Astrocyte (in vitro differentiated cells and primary cell): ENCODE measurements around the gene MYL7. TPM values are rescaled to one million over a fixed set of nuclear protein-coding genes. Genes with fewer than 3 reads are reported as not detected.

Experiments used
- DNase-seq: peaks from one replicate; pipeline ENCODE4 v3.0.0-alpha.2; 2010; ENCODE audit warnings: low read depth
- FAIRE-seq: peaks from 2 replicates; lab custom pipeline; 2011; peaks lifted over from hg19 to GRCh38; lab: Jason Lieb, UNC
- H2AFZ ChIP-seq: 2 replicates; pipeline ENCODE4 v1.6.0; 2012; ENCODE audit warnings: low read depth, low read length, inconsistent platforms
- H3K27ac ChIP-seq: 2 replicates; pipeline ENCODE4 v1.5.1; 2011; ENCODE audit warnings: low read depth, low read length, inconsistent platforms
- H3K27me3 ChIP-seq: 2 replicates; pipeline ENCODE4 v1.6.0; 2011; ENCODE audit warnings: low read length, inconsistent platforms; ENCODE audit not compliant: insufficient read depth
- H3K36me3 ChIP-seq: 2 replicates; pipeline ENCODE4 v1.5.1; 2011; ENCODE audit warnings: low read length, inconsistent platforms; ENCODE audit not compliant: insufficient read depth
- H3K4me1 ChIP-seq: 2 replicates; pipeline ENCODE4 v1.5.1; 2011; ENCODE audit warnings: low read length, inconsistent platforms; ENCODE audit not compliant: insufficient read depth
- H3K4me2 ChIP-seq: 2 replicates; pipeline ENCODE4 v1.6.0; 2012; ENCODE audit warnings: low read length, inconsistent platforms
- H3K4me3 ChIP-seq: 2 replicates; pipeline ENCODE4 v1.5.1; 2011; ENCODE audit warnings: low read depth, mild to moderate bottlenecking, low read length, inconsistent platforms; ENCODE audit not compliant: insufficient read depth
- H3K79me2 ChIP-seq: 2 replicates; pipeline ENCODE4 v1.6.0; 2012; ENCODE audit warnings: mild to moderate bottlenecking, low read length, inconsistent platforms; ENCODE audit not compliant: insufficient read depth
- H3K9ac ChIP-seq: 2 replicates; pipeline ENCODE4 v1.6.0; 2012; ENCODE audit warnings: mild to moderate bottlenecking, low read length, inconsistent platforms
- H3K9me3 ChIP-seq: 2 replicates; pipeline ENCODE4 v1.5.1; 2012; ENCODE audit warnings: low read depth, mild to moderate bottlenecking, low read length, inconsistent platforms; ENCODE audit not compliant: insufficient read depth
- H4K20me1 ChIP-seq: 2 replicates; pipeline ENCODE4 v1.6.0; 2012; ENCODE audit warnings: low read length, inconsistent platforms; ENCODE audit not compliant: insufficient read depth
- H3K27ac Mint-ChIP-seq: one replicate; pipeline ENCODE4 v1.8.0; 2021; ENCODE audit warnings: mild to moderate bottlenecking, mixed read lengths; ENCODE audit not compliant: unreplicated experiment
- H3K27me3 Mint-ChIP-seq: one replicate; pipeline ENCODE4 v1.8.0; 2021; ENCODE audit warnings: low read depth, mixed read lengths; ENCODE audit not compliant: unreplicated experiment
- H3K36me3 Mint-ChIP-seq: one replicate; pipeline ENCODE4 v1.8.0; 2021; ENCODE audit warnings: low read depth, mixed read lengths; ENCODE audit not compliant: unreplicated experiment
- H3K4me1 Mint-ChIP-seq: one replicate; pipeline ENCODE4 v1.8.0; 2021; ENCODE audit warnings: low read depth, mixed read lengths; ENCODE audit not compliant: unreplicated experiment
- H3K4me3 Mint-ChIP-seq: one replicate; pipeline ENCODE4 v1.8.0; 2021; ENCODE audit warnings: mild to moderate bottlenecking, moderate library complexity, mixed read lengths; ENCODE audit not compliant: unreplicated experiment
- H3K9me3 Mint-ChIP-seq: one replicate; pipeline ENCODE4 v1.8.0; 2021; ENCODE audit warnings: mild to moderate bottlenecking, mixed read lengths; ENCODE audit not compliant: unreplicated experiment
- CTCF ChIP-seq: IDR thresholded peaks from 2 replicates; pipeline ENCODE4 v1.5.1; 2011; ENCODE audit warnings: low read depth, mild to moderate bottlenecking, inconsistent platforms, low read length, moderate library complexity; ENCODE audit not compliant: insufficient read depth
- EZH2 ChIP-seq: IDR thresholded peaks from 2 replicates; pipeline ENCODE4 v1.6.1; 2012; ENCODE audit warnings: mild to moderate bottlenecking, low read length, inconsistent platforms; ENCODE audit not compliant: insufficient read depth
- total RNA-seq: library from RNA; stranded (reverse); gene quantifications from 2 replicates; pipeline ENCODE4 v1.2.1, GENCODE V29; 2021

The MYL7 gene
- total RNA-seq, 1 donor from 2014 or later = 60.0 TPM

- Histone ChIP-seq H3K4me3 (no peak overlapping the region), H2AFZ (no peak overlapping the region), H3K4me2 (no peak overlapping the region), H3K4me1 (peaks cover 13% of the 10 kb centered on the region), H4K20me1 (no peaks in the 10 kb centered on the region), H3K36me3 (no peaks in the 10 kb centered on the region), H3K9me3 (no peaks in the 10 kb centered on the region), H3K9ac (no peak overlapping the region), H3K27me3 (no peaks in the 10 kb centered on the region), H3K79me2 (no peaks in the 10 kb centered on the region), H3K27ac (no peak overlapping the region)
- no peaks in the 10 kb centered on the region for H3K36me3 Mint-ChIP-seq
- DNase-seq (no peak), FAIRE-seq (no peak)
- H3K27ac Mint-ChIP-seq = no peak overlapping the region
- H3K4me3 Mint-ChIP-seq = no peak overlapping the region
- H3K9me3 Mint-ChIP-seq = no peaks in the 10 kb centered on the region
- no peaks in the 10 kb centered on the region for H3K27me3 Mint-ChIP-seq
- H3K4me1 Mint-ChIP-seq = peaks cover 16% of the 10 kb centered on the region
- TF ChIP-seq CTCF (no peak), EZH2 (no peak)
Measured at GRCh38 chr7:44096326-44096881, 44.7 kb downstream of the MYL7 start.

GRCh38 chr7:44095781-44096180 is 45.4 kb downstream of the MYL7 start:
- TF ChIP-seq EZH2 = no peak
- TF ChIP-seq CTCF = no peak
- Mint-ChIP-seq H3K4me1 (peaks cover 16% of the 10 kb centered on the region), H3K9me3 (peaks cover 2% of the 10 kb centered on the region), H3K27me3 (no peaks in the 10 kb centered on the region), H3K36me3 (no peaks in the 10 kb centered on the region), H3K27ac (no peak overlapping the region), H3K4me3 (no peak overlapping the region)
- H2AFZ ChIP-seq = no peak overlapping the region
- no peak overlapping the region for H3K9ac ChIP-seq
- no peak overlapping the region for H3K4me2 ChIP-seq
- no peak overlapping the region for H3K27ac ChIP-seq
- DNase-seq = no peak
- H3K27me3 ChIP-seq = no peaks in the 10 kb centered on the region
- FAIRE-seq = no peak
- H3K36me3 ChIP-seq = no peaks in the 10 kb centered on the region
- H3K79me2 ChIP-seq = no peaks in the 10 kb centered on the region
- H3K9me3 ChIP-seq = no peaks in the 10 kb centered on the region
- H3K4me1 ChIP-seq = peaks cover 6% of the 10 kb centered on the region
- H4K20me1 ChIP-seq = no peaks in the 10 kb centered on the region
- H3K4me3 ChIP-seq = no peak overlapping the region

- Mint-ChIP-seq H3K27ac (no peak overlapping the region), H3K4me1 (peaks cover 10% of the 10 kb centered on the region), H3K4me3 (peak overlapping the region; percentile 21), H3K36me3 (no peaks in the 10 kb centered on the region), H3K27me3 (no peaks in the 10 kb centered on the region), H3K9me3 (peaks cover 3% of the 10 kb centered on the region)
- Histone ChIP-seq H2AFZ (no peak overlapping the region), H3K79me2 (no peaks in the 10 kb centered on the region), H3K4me1 (no peaks in the 10 kb centered on the region), H4K20me1 (no peaks in the 10 kb centered on the region), H3K36me3 (no peaks in the 10 kb centered on the region), H3K4me3 (no peak overlapping the region), H3K9me3 (no peaks in the 10 kb centered on the region), H3K9ac (no peak overlapping the region), H3K4me2 (no peak overlapping the region), H3K27me3 (no peaks in the 10 kb centered on the region), H3K27ac (no peak overlapping the region)
- no peak for FAIRE-seq
- no peak for DNase-seq
- TF ChIP-seq EZH2 (no peak), CTCF (no peak)
Measured at GRCh38 chr7:44094883-44095592, 46.1 kb downstream of the MYL7 start.
